GM12878 (cell line): ENCODE results near the gene PHYKPL. TPM values are rescaled to one million over a fixed set of nuclear protein-coding genes. Genes with fewer than 3 reads are reported as not detected.

Source experiments
- ATAC-seq: fragments of 200-7000 bp; cut with Tn5 transposase; 3 replicates; pipeline ENCODE4 v1.9.1; 2020; ENCODE audit warnings: mild to moderate bottlenecking, moderate library complexity
- BruUV-seq: library from RNA; stranded (reverse); fragments of 400-500 nt; replicated peaks from 2 replicates; lab custom pipeline; 2021; lab: Mats Ljungman, UMichigan
- CTCF ChIA-PET: fragments of 300-600 bp; sonication (Branson Sonifier 250); formaldehyde crosslinking; extraction: SDS; loops from one replicate; lab custom pipeline; 2021; ENCODE audit warnings: inconsistent platforms; lab: Yijun Ruan, JAX
- POLR2A ChIA-PET: fragments of 350-600 bp; formaldehyde crosslinking; extraction: SDS; loops from one replicate; lab custom pipeline; 2021; ENCODE audit warnings: inconsistent platforms; lab: Charles Lee
- RAD21 ChIA-PET: fragments of 300-600 bp; sonication (Branson Sonifier 250); formaldehyde crosslinking; loops from one replicate; lab custom pipeline; 2023; ENCODE audit warnings: antibody characterized with exemption; ENCODE audit not compliant: unreplicated experiment; lab: Charles Lee
- SMC1A ChIA-PET: fragments of 300-600 bp; sonication (Branson Sonifier 250); formaldehyde crosslinking; loops from one replicate; lab custom pipeline; 2023; ENCODE audit not compliant: unreplicated experiment, uncharacterized antibody; lab: Charles Lee
- DNase-seq: peaks from one replicate; pipeline ENCODE4 v3.0.0-alpha.2; 2011; ENCODE audit warnings: low read depth, low spot score
- FAIRE-seq: peaks from 3 replicates; lab custom pipeline; 2011; peaks lifted over from hg19 to GRCh38; lab: Jason Lieb, UNC
- H2AFZ ChIP-seq: 2 replicates; pipeline ENCODE4 v1.6.0; 2011; ENCODE audit warnings: low read depth, low read length, control low read depth; ENCODE audit not compliant: control insufficient read depth
- H3K27ac ChIP-seq: 2 replicates; pipeline ENCODE4 v1.5.1; 2011; ENCODE audit warnings: control low read depth; ENCODE audit not compliant: control insufficient read depth, insufficient read depth
- H3K27me3 ChIP-seq, 2 experiments: replicated peaks in 1 of 2; 2 replicates each; pipeline versions ENCODE4 v1.6.0 to v1.6.1; 2011; ENCODE audit warnings: low read length in 1 of 2; ENCODE audit not compliant: control insufficient read depth in 2 of 2, insufficient read depth in 2 of 2
- H3K36me3 ChIP-seq, 2 experiments: 2 replicates each; pipeline ENCODE4 v1.5.1; 2011; ENCODE audit warnings: low read length in 1 of 2; ENCODE audit not compliant: control insufficient read depth in 2 of 2, insufficient read depth in 2 of 2
- H3K4me1 ChIP-seq: 2 replicates; pipeline ENCODE4 v1.6.1; 2011; ENCODE audit warnings: mild to moderate bottlenecking, low read length, moderate library complexity, mixed read lengths; ENCODE audit not compliant: control insufficient read depth, insufficient read depth
- H3K4me2 ChIP-seq: 2 replicates; pipeline ENCODE4 v1.6.0; 2011; ENCODE audit warnings: control low read depth; ENCODE audit not compliant: control insufficient read depth, insufficient read depth
- H3K4me3 ChIP-seq: fragments of 200-600 bp; sonication (generic); 2 replicates; pipeline ENCODE4 v1.5.1; 2016
- H3K79me2 ChIP-seq: 2 replicates; pipeline ENCODE4 v1.6.0; 2011; ENCODE audit warnings: low read length; ENCODE audit not compliant: control insufficient read depth, insufficient read depth
- H3K9ac ChIP-seq: 2 replicates; pipeline ENCODE4 v1.8.0; 2011; ENCODE audit warnings: low read length, control low read depth, mixed read lengths; ENCODE audit not compliant: control insufficient read depth, insufficient read depth
- H3K9me3 ChIP-seq: replicated peaks from 3 replicates; pipeline ENCODE4 v1.5.1; 2011; ENCODE audit warnings: mild to moderate bottlenecking, low read length; ENCODE audit not compliant: control insufficient read depth, insufficient read depth
- H4K20me1 ChIP-seq: 2 replicates; pipeline ENCODE4 v1.6.0; 2011; ENCODE audit not compliant: control insufficient read depth, insufficient read depth
- FOXK2 ChIP-seq: fragments of 450-650 bp; IDR thresholded peaks from 2 replicates; pipeline ENCODE4 v1.6.1; 2017; ENCODE audit warnings: mild to moderate bottlenecking, moderate library complexity
- IRF4 ChIP-seq: IDR thresholded peaks from 2 replicates; pipeline ENCODE4 v1.6.1; 2011; ENCODE audit warnings: low read depth, low read length
- KDM1A ChIP-seq: fragments of 200-600 bp; sonication (generic); IDR thresholded peaks from 2 replicates; pipeline ENCODE4 v1.6.1; 2016; ENCODE audit warnings: borderline replicate concordance
- MYB ChIP-seq: fragments of 150-350 bp; IDR thresholded peaks from 2 replicates; pipeline ENCODE4 v1.6.1; 2014; ENCODE audit warnings: mild to moderate bottlenecking, low read depth, low read length, borderline replicate concordance
- NBN ChIP-seq: fragments of 450-650 bp; IDR thresholded peaks from 2 replicates; pipeline ENCODE4 v1.6.1; 2016
- NFYA ChIP-seq: IDR thresholded peaks from 2 replicates; pipeline ENCODE4 v1.6.1; 2011; ENCODE audit warnings: low read depth, mild to moderate bottlenecking, low read length, improper control_type of control experiment, borderline replicate concordance
- POU2F2 ChIP-seq: IDR thresholded peaks from 3 replicates; pipeline ENCODE4 v1.6.1; 2011; ENCODE audit warnings: low read depth, mild to moderate bottlenecking, low read length, borderline replicate concordance
- RCOR1 ChIP-seq: conservative IDR thresholded peaks from 2 replicates; pipeline ENCODE4 v1.6.1; 2012; ENCODE audit warnings: low read depth, low read length, improper control_type of control experiment
- REST ChIP-seq: IDR thresholded peaks from 2 replicates; pipeline ENCODE4 v1.6.1; 2012; ENCODE audit warnings: mild to moderate bottlenecking, low read depth, low read length
- SIX5 ChIP-seq: IDR thresholded peaks from 2 replicates; pipeline ENCODE4 v1.6.1; 2011; ENCODE audit warnings: mild to moderate bottlenecking, low read depth, low read length, moderate library complexity; ENCODE audit not compliant: severe bottlenecking
- TCF12 ChIP-seq: IDR thresholded peaks from 2 replicates; pipeline ENCODE4 v1.6.1; 2011; ENCODE audit warnings: low read depth, mild to moderate bottlenecking, low read length
- WGBS: methylation state at CpG from one replicate; pipeline ENCODE4 v1.1.6; 2016; ENCODE audit warnings: low lambda C conversion rate; ENCODE audit not compliant: insufficient replicate concordance, insufficient coverage; ENCODE audit errors: missing lambda C conversion rate; 5-methylcytosine and 5-hydroxymethylcytosine counted together
- in situ Hi-C: fragments of 300-500 bp; cut with MboI; formaldehyde crosslinking; loops from 9 replicates; pipeline ENCODE4 v1.14.3; 2018; ENCODE audit warnings: mixed read lengths
- intact Hi-C: fragments of 100-400 bp; cut with micrococcal nuclease; formaldehyde crosslinking; loops from one replicate; pipeline ENCODE4 v1.14.2; 2022; ENCODE audit not compliant: unreplicated experiment
- polyA plus RNA-seq, 11 experiments: library from polyadenylated mRNA; depleted of rRNA in 4 of 11; unstranded in 6 of 11; stranded (reverse) in 5 of 11; fragments of >200 nt; fragmentation: Nextera tagmentation in 4 of 11; fragmentation: Illumina TruSeq in 1 of 11; extraction: Ambion mirVana in 4 of 11; extraction: Trizol in 1 of 11; gene quantifications; 1 replicate in 1 of 11; 2 replicates in 10 of 11; pipeline versions ENCODE4 v1.2.1 to v1.2.3, GENCODE V29; 2011 to 2016; ENCODE audit warnings: inconsistent platforms in 2 of 11, missing spikeins in 2 of 11, low read depth in 1 of 11
- total RNA-seq, 4 experiments: library from RNA; depleted of rRNA in 3 of 4; stranded (reverse); fragments of >200 nt in 3 of 4; fragmentation: Illumina TruSeq in 1 of 4; extraction: Trizol in 1 of 4; gene quantifications; 2 replicates each; pipeline versions ENCODE4 v1.2.1 to v1.2.3, GENCODE V29; 2013 to 2021

Gene PHYKPL
- total and polyA plus RNA-seq, 10 of the 15 experiments (the other 5 are each of a cell fraction or from before 2014, with no cell fraction given), result 4.5 to 53.9 (median 25.6) TPM

- intact Hi-C loops, result no loop called here
- Histone ChIP-seq H3K36me3 (no peaks in the 10 kb centered on the region), H3K4me3 (no peak overlapping the region), H3K9ac (no peak overlapping the region), H3K27me3 (no peaks in the 10 kb centered on the region), H3K4me2 (no peak overlapping the region), H3K4me1 (no peaks in the 10 kb centered on the region), H4K20me1 (no peaks in the 10 kb centered on the region), H3K79me2 (no peaks in the 10 kb centered on the region), H3K27ac (no peak overlapping the region), H3K9me3 (no peaks in the 10 kb centered on the region), H2AFZ (no peak overlapping the region)
- no peak for ATAC-seq
- DNase-seq, result no peak
- in situ Hi-C loops, result loop anchor here (5.0 kb wide), 2 partner anchors 275 to 1220 kb away; no protein-coding TSS in a partner anchor
- TF ChIP-seq IRF4 (no peak), SIX5 (no peak), RCOR1 (no peak), POU2F2 (no peak), NFYA (no peak), NBN (no peak), FOXK2 (no peak), REST (no peak), MYB (no peak), TCF12 (no peak), KDM1A (no peak)
- ChIA-PET SMC1A (interaction anchor here (0.7 kb wide), 1 partner anchor 26 kb away, joined by 3 read pairs; no protein-coding TSS in a partner anchor), POLR2A (no interaction called here), CTCF (interaction anchor here (0.6 to 1.7 kb wide), 3 partner anchors 27 to 1217 kb away, joined by 3 to 5 read pairs (median 3); no protein-coding TSS in a partner anchor), RAD21 (interaction anchor here (0.8 kb wide), 1 partner anchor 1216 kb away, joined by 3 read pairs; no protein-coding TSS in a partner anchor)
- no TSS peak for BruUV-seq
- FAIRE-seq, result no peak
- WGBS, result 27% methylated on average over 9 of the region's 9 CpGs
Measured at GRCh38 chr5:178277346-178277745, 44.7 kb upstream of the PHYKPL start.
